GM12878 (cell line): ENCODE data around the gene STAMBP. TPM values are rescaled to one million over a fixed set of nuclear protein-coding genes. Genes with fewer than 3 reads are reported as not detected.

Source experiments
- ATAC-seq: fragments of 200-7000 bp; cut with Tn5 transposase; 3 replicates; pipeline ENCODE4 v1.9.1; 2020; ENCODE audit warnings: mild to moderate bottlenecking, moderate library complexity
- BruUV-seq: library from RNA; stranded (reverse); fragments of 400-500 nt; replicated peaks from 2 replicates; lab custom pipeline; 2021; lab: Mats Ljungman, UMichigan
- CTCF ChIA-PET: fragments of 300-600 bp; sonication (Branson Sonifier 250); formaldehyde crosslinking; extraction: SDS; loops from one replicate; lab custom pipeline; 2021; ENCODE audit warnings: inconsistent platforms; lab: Yijun Ruan, JAX
- POLR2A ChIA-PET: fragments of 350-600 bp; formaldehyde crosslinking; extraction: SDS; loops from one replicate; lab custom pipeline; 2021; ENCODE audit warnings: inconsistent platforms; lab: Charles Lee
- RAD21 ChIA-PET: fragments of 300-600 bp; sonication (Branson Sonifier 250); formaldehyde crosslinking; loops from one replicate; lab custom pipeline; 2023; ENCODE audit warnings: antibody characterized with exemption; ENCODE audit not compliant: unreplicated experiment; lab: Charles Lee
- SMC1A ChIA-PET: fragments of 300-600 bp; sonication (Branson Sonifier 250); formaldehyde crosslinking; loops from one replicate; lab custom pipeline; 2023; ENCODE audit not compliant: unreplicated experiment, uncharacterized antibody; lab: Charles Lee
- DNase-seq: peaks from one replicate; pipeline ENCODE4 v3.0.0-alpha.2; 2011; ENCODE audit warnings: low read depth, low spot score
- FAIRE-seq: peaks from 3 replicates; lab custom pipeline; 2011; peaks lifted over from hg19 to GRCh38; lab: Jason Lieb, UNC
- H2AFZ ChIP-seq: 2 replicates; pipeline ENCODE4 v1.6.0; 2011; ENCODE audit warnings: low read depth, low read length, control low read depth; ENCODE audit not compliant: control insufficient read depth
- H3K27ac ChIP-seq: 2 replicates; pipeline ENCODE4 v1.5.1; 2011; ENCODE audit warnings: control low read depth; ENCODE audit not compliant: control insufficient read depth, insufficient read depth
- H3K27me3 ChIP-seq, 2 experiments: replicated peaks in 1 of 2; 2 replicates each; pipeline versions ENCODE4 v1.6.0 to v1.6.1; 2011; ENCODE audit warnings: low read length in 1 of 2; ENCODE audit not compliant: control insufficient read depth in 2 of 2, insufficient read depth in 2 of 2
- H3K36me3 ChIP-seq, 2 experiments: 2 replicates each; pipeline ENCODE4 v1.5.1; 2011; ENCODE audit warnings: low read length in 1 of 2; ENCODE audit not compliant: control insufficient read depth in 2 of 2, insufficient read depth in 2 of 2
- H3K4me1 ChIP-seq: 2 replicates; pipeline ENCODE4 v1.6.1; 2011; ENCODE audit warnings: mild to moderate bottlenecking, low read length, moderate library complexity, mixed read lengths; ENCODE audit not compliant: control insufficient read depth, insufficient read depth
- H3K4me2 ChIP-seq: 2 replicates; pipeline ENCODE4 v1.6.0; 2011; ENCODE audit warnings: control low read depth; ENCODE audit not compliant: control insufficient read depth, insufficient read depth
- H3K4me3 ChIP-seq: fragments of 200-600 bp; sonication (generic); 2 replicates; pipeline ENCODE4 v1.5.1; 2016
- H3K79me2 ChIP-seq: 2 replicates; pipeline ENCODE4 v1.6.0; 2011; ENCODE audit warnings: low read length; ENCODE audit not compliant: control insufficient read depth, insufficient read depth
- H3K9ac ChIP-seq: 2 replicates; pipeline ENCODE4 v1.8.0; 2011; ENCODE audit warnings: low read length, control low read depth, mixed read lengths; ENCODE audit not compliant: control insufficient read depth, insufficient read depth
- H3K9me3 ChIP-seq: replicated peaks from 3 replicates; pipeline ENCODE4 v1.5.1; 2011; ENCODE audit warnings: mild to moderate bottlenecking, low read length; ENCODE audit not compliant: control insufficient read depth, insufficient read depth
- H4K20me1 ChIP-seq: 2 replicates; pipeline ENCODE4 v1.6.0; 2011; ENCODE audit not compliant: control insufficient read depth, insufficient read depth
- CHD1 ChIP-seq: IDR thresholded peaks from 2 replicates; pipeline ENCODE4 v1.6.1; 2012; ENCODE audit warnings: low read depth, low read length, improper control_type of control experiment
- FOXK2 ChIP-seq: fragments of 450-650 bp; IDR thresholded peaks from 2 replicates; pipeline ENCODE4 v1.6.1; 2017; ENCODE audit warnings: mild to moderate bottlenecking, moderate library complexity
- HDAC6 ChIP-seq: fragments of 200-600 bp; sonication (generic); IDR thresholded peaks from one replicate; pipeline ENCODE4 v1.8.0; 2017; ENCODE audit warnings: antibody characterized with exemption; ENCODE audit not compliant: unreplicated experiment
- HDGF ChIP-seq: fragments of 450-650 bp; IDR thresholded peaks from 2 replicates; pipeline ENCODE4 v1.6.1; 2016; ENCODE audit warnings: antibody characterized with exemption
- IKZF2 ChIP-seq, 2 experiments: fragments of 450-650 bp; IDR thresholded peaks; 2 replicates each; pipeline ENCODE4 v1.6.1; 2017; ENCODE audit warnings: mild to moderate bottlenecking in 2 of 2, moderate library complexity in 2 of 2
- LARP7 ChIP-seq: fragments of 450-650 bp; IDR thresholded peaks from 2 replicates; pipeline ENCODE4 v1.6.1; 2017; ENCODE audit warnings: mild to moderate bottlenecking
- NFIC ChIP-seq: IDR thresholded peaks from 2 replicates; pipeline ENCODE4 v1.6.1; 2012; ENCODE audit warnings: low read depth, mild to moderate bottlenecking, inconsistent platforms, low read length, moderate library complexity
- POLR2A ChIP-seq: IDR thresholded peaks from 2 replicates; pipeline ENCODE4 v1.6.1; 2011; ENCODE audit warnings: low read depth, mild to moderate bottlenecking, low read length
- ZNF622 ChIP-seq: fragments of 450-650 bp; IDR thresholded peaks from 2 replicates; pipeline ENCODE4 v1.6.1; 2017; ENCODE audit warnings: mild to moderate bottlenecking, inconsistent platforms
- WGBS: methylation state at CpG from one replicate; pipeline ENCODE4 v1.1.6; 2016; ENCODE audit warnings: low lambda C conversion rate; ENCODE audit not compliant: insufficient replicate concordance, insufficient coverage; ENCODE audit errors: missing lambda C conversion rate; 5-methylcytosine and 5-hydroxymethylcytosine counted together
- in situ Hi-C: fragments of 300-500 bp; cut with MboI; formaldehyde crosslinking; loops from 9 replicates; pipeline ENCODE4 v1.14.3; 2018; ENCODE audit warnings: mixed read lengths
- intact Hi-C: fragments of 100-400 bp; cut with micrococcal nuclease; formaldehyde crosslinking; loops from one replicate; pipeline ENCODE4 v1.14.2; 2022; ENCODE audit not compliant: unreplicated experiment
- polyA plus RNA-seq, 11 experiments: library from polyadenylated mRNA; depleted of rRNA in 4 of 11; unstranded in 6 of 11; stranded (reverse) in 5 of 11; fragments of >200 nt; fragmentation: Nextera tagmentation in 4 of 11; fragmentation: Illumina TruSeq in 1 of 11; extraction: Ambion mirVana in 4 of 11; extraction: Trizol in 1 of 11; gene quantifications; 1 replicate in 1 of 11; 2 replicates in 10 of 11; pipeline versions ENCODE4 v1.2.1 to v1.2.3, GENCODE V29; 2011 to 2016; ENCODE audit warnings: inconsistent platforms in 2 of 11, missing spikeins in 2 of 11, low read depth in 1 of 11
- total RNA-seq, 4 experiments: library from RNA; depleted of rRNA in 3 of 4; stranded (reverse); fragments of >200 nt in 3 of 4; fragmentation: Illumina TruSeq in 1 of 4; extraction: Trizol in 1 of 4; gene quantifications; 2 replicates each; pipeline versions ENCODE4 v1.2.1 to v1.2.3, GENCODE V29; 2013 to 2021
- TF ChIP-seq, protein P1 (sequence below): fragments of 150-350 bp; IDR thresholded peaks from 2 replicates; pipeline ENCODE4 v1.6.1; 2014; ENCODE audit warnings: mild to moderate bottlenecking, low read depth, low read length

STAMBP gene
- total and polyA plus RNA-seq, 10 of the 15 experiments (the other 5 are each of a cell fraction or from before 2014, with no cell fraction given): 38.9 to 84.1 (median 69.7) TPM

DNA sequence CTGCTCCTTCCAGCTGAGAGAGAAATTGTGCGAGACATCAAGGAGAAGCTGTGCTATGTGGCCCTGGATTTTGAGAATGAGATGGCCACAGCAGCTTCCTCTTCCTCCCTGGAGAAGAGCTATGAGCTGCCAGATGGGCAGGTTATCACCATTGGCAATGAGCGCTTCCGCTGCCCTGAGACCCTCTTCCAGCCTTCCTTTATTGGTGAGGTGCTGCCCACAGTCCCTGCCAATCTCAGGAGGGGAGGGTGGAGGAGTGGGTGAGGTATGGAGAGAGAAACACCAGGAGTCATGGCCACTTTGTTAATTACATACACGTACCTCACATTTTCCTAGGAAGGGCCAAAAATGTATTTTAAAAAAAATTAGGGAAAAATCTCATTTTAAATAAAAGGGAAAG is 85.9 kb downstream of the STAMBP start:
- WGBS: 54% methylated on average over 4 of the region's 4 CpGs
- H3K4me3 ChIP-seq: no peak overlapping the region
- POLR2A ChIA-PET: no interaction called here
- no TSS peak for BruUV-seq
- RAD21 ChIA-PET: interaction anchor here (2.2 kb wide), 1 partner anchor 74 kb away, joined by 7 read pairs; no protein-coding TSS in a partner anchor
- H3K27ac ChIP-seq: no peak overlapping the region
- no peak overlapping the region for H3K4me2 ChIP-seq
- H3K79me2 ChIP-seq: no peaks in the 10 kb centered on the region
- intact Hi-C loops (no loop called here), in situ Hi-C loops (no loop called here)
- SMC1A ChIA-PET: interaction anchor here (1.2 kb wide), 1 partner anchor 153 kb away, joined by 4 read pairs; no protein-coding TSS in a partner anchor
- H3K9me3 ChIP-seq: no peaks in the 10 kb centered on the region
- H3K9ac ChIP-seq: no peak overlapping the region
- ATAC-seq (no peak), FAIRE-seq (no peak), DNase-seq (no peak)
- no peaks in the 10 kb centered on the region for H3K36me3 ChIP-seq
- no peaks in the 10 kb centered on the region for H3K4me1 ChIP-seq
- H2AFZ ChIP-seq: no peak overlapping the region
- no peaks in the 10 kb centered on the region for H3K27me3 ChIP-seq
- TF ChIP-seq, protein P1, sequence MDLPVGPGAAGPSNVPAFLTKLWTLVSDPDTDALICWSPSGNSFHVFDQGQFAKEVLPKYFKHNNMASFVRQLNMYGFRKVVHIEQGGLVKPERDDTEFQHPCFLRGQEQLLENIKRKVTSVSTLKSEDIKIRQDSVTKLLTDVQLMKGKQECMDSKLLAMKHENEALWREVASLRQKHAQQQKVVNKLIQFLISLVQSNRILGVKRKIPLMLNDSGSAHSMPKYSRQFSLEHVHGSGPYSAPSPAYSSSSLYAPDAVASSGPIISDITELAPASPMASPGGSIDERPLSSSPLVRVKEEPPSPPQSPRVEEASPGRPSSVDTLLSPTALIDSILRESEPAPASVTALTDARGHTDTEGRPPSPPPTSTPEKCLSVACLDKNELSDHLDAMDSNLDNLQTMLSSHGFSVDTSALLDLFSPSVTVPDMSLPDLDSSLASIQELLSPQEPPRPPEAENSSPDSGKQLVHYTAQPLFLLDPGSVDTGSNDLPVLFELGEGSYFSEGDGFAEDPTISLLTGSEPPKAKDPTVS: no peak
- TF ChIP-seq IKZF2 (IDR thresholded peaks at IDR 0.05) (no peak), HDAC6 (no peak), POLR2A (no peak), CHD1 (no peak), NFIC (no peak), FOXK2 (no peak), HDGF (no peak), LARP7 (no peak), ZNF622 (no peak)
- H4K20me1 ChIP-seq: no peaks in the 10 kb centered on the region
- CTCF ChIA-PET: interaction anchor here (0.9 kb wide), 1 partner anchor 81 kb away, joined by 4 read pairs; no protein-coding TSS in a partner anchor
